Dermis microvascular lymphatic vessel endothelial cell (primary cell): ENCODE data around the gene CACNG8. TPM values are rescaled to one million over a fixed set of nuclear protein-coding genes. Genes with fewer than 3 reads are reported as not detected.

Experiments
- DNase-seq, 2 donors: peaks; one replicate each; pipeline versions ENCODE4 v3.0.0 to v3.0.0-alpha.2; 2010; ENCODE audit warnings: low read depth in 2 of 2
- total RNA-seq: library from RNA; depleted of rRNA; stranded (reverse); fragments of >200 nt; gene quantifications from 2 replicates; pipeline ENCODE4 v1.2.1, GENCODE V29; 2014

Gene CACNG8
- total RNA-seq, 1 donor from 2014 or later, result 0.13 TPM

GRCh38 chr19:53961523-53962356, 997 bp upstream of the CACNG8 start:
- peak in 1 of 2 donors; percentile 20 for DNase-seq

GRCh38 chr19:53965091-53965490, 2.4 kb downstream of the CACNG8 start:
- peak in 1 of 2 donors; percentile 25 for DNase-seq

- no peak for DNase-seq
Measured at GRCh38 chr19:53966931-53967330, 4.2 kb downstream of the CACNG8 start.

GRCh38 chr19:53969366-53969765, 6.6 kb downstream of the CACNG8 start:
- no peak for DNase-seq

- no peak for DNase-seq
Measured at GRCh38 chr19:53971673-53972072, 8.9 kb downstream of the CACNG8 start.

- peak; percentile 80 to 92 for DNase-seq
Measured at GRCh38 chr19:53977429-53977990, 14.8 kb downstream of the CACNG8 start.

GRCh38 chr19:53977991-53978731, 15.4 kb downstream of the CACNG8 start:
- peak; percentile 84 to 96 for DNase-seq

GRCh38 chr19:53978975-53979801, 16.5 kb downstream of the CACNG8 start:
- DNase-seq, result no peak

GRCh38 chr19:53980539-53981375, 18.0 kb downstream of the CACNG8 start:
- peak in 1 of 2 donors; percentile 89 for DNase-seq

GRCh38 chr19:53981376-53981951, 18.7 kb downstream of the CACNG8 start:
- DNase-seq, result no peak

GRCh38 chr19:53982001-53982451, 19.3 kb downstream of the CACNG8 start:
- DNase-seq, result peak in 1 of 2 donors; percentile 56

- DNase-seq, result peak in 1 of 2 donors; percentile 55
Measured at GRCh38 chr19:53982611-53983010, 19.9 kb downstream of the CACNG8 start.

GRCh38 chr19:53983457-53984289, 20.9 kb downstream of the CACNG8 start:
- DNase-seq, result no peak

GRCh38 chr19:53985863-53986262, 23.1 kb downstream of the CACNG8 start:
- no peak for DNase-seq

GRCh38 chr19:53988981-53989380, 26.2 kb downstream of the CACNG8 start:
- no peak for DNase-seq

GRCh38 chr19:53989600-53990533, 27.1 kb downstream of the CACNG8 start:
- DNase-seq, result peak in 1 of 2 donors; percentile 69

- DNase-seq, result peak in 1 of 2 donors; percentile 59
Measured at GRCh38 chr19:53991224-53992113, 28.7 kb downstream of the CACNG8 start, which contains the start of gene CACNG6. TSS of gene CACNG6 (plus strand) at chr19:53991637. CDS start at chr19:53992878, 1,241 bp downstream.
